Inflammatory macrophage treated with lipopolysaccharide for 1 hour (primary cell): ENCODE measurements around the gene PPFIA3.
"Not testable (repeated sequence)": the region's sequence is repeated elsewhere in the genome, so short reads cannot be mapped to it uniquely, and the experiment has no call there.

Experiments
- DNase-seq, 2 donors: peaks; one replicate each; pipeline ENCODE4 v3.0.0-alpha.2; 2020 to 2022

The PPFIA3 gene

GRCh38 chr19:49150106-49150943 is 31.0 kb downstream of the PPFIA3 start:
- peak; percentile 44 to 58 for DNase-seq

GRCh38 chr19:49150944-49151243 is 31.6 kb downstream of the PPFIA3 start:
- DNase-seq = no peak

- DNase-seq = peak in 1 of 2 donors; percentile 30
Observed at GRCh38 chr19:49151267-49152118, 32.1 kb downstream of the PPFIA3 start.

DNA sequence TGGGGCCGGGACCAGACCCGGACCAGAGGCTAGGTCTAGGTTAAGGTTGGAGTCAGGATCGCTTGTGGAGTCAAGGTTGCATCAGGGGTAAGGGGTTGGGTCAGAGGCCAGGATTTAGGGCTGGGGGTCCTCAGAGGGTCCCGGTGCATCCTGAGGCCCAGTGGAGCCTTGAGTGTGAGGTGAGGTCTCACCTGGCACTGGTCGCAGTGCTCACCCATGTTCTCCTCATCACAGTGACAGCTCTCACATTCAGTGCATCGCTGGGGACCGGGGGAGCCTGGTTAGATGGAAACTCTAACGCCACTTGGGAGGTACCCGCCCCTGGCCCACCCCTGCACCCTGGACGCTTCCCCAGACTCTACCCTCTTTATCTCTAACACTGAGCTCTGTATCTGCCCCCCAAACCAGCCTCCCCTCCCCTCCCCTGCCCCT is 32.8 kb downstream of the PPFIA3 start:
- DNase-seq = no peak

DNA sequence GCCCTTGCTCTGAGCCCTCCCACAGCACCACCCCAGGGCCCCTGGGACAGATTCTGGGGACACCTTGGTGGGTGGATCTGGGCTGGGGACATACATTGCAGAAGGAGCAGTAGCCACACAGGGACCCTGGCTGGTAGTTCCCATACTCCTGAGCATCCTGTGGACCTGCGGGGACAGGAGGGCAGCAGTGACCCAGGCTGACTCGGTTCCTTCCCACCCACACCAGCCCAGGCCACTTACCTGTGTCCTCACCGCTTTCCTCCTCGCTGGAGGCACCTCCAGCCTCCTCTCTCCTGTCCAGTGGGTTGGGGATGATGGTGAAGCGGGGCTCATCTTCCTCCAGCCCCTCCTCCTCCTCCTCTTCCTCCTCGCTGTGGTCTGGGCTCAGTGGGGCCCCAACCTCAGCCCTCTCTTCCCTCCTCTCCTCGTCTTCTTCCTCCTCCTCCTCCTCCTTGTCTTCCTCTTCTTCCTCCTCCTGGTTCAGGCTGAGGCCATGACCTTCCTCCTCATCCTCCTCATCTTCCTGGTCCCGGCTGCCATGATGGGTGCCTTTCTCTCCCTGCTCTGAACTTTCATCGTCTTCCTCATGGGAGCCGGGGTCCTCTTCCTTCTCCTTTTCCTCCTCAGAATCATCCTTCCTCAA is 33.9 kb downstream of the PPFIA3 start:
- no peak for DNase-seq

DNA sequence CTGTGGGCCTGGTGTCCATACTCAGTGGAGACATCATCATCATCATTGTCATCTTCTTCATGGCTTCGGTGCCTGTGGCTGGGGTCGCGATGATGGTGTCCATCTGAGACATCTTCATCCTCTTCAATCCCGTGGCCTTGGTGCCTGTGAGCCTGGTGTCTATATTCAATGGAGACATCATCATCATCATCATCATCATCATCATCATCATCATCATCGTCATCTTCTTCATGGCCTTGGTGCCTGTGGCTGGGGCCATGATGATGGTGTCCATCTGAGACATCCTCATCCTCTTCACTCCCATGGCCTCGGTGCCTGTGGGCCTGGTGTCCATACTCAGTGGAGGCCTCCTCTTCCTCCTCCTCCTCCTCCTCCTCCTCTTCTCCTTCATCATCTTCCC is 34.9 kb downstream of the PPFIA3 start:
- no peak for DNase-seq

- DNase-seq = no peak
Observed at GRCh38 chr19:49155005-49155819, 35.9 kb downstream of the PPFIA3 start, which contains the start of gene HRC. HRC (minus strand) TSS chr19:49155396; CDS start chr19:49155237, 159 bp downstream.

- no peak for DNase-seq
Observed at GRCh38 chr19:49155820-49156346, 36.5 kb downstream of the PPFIA3 start.

DNA sequence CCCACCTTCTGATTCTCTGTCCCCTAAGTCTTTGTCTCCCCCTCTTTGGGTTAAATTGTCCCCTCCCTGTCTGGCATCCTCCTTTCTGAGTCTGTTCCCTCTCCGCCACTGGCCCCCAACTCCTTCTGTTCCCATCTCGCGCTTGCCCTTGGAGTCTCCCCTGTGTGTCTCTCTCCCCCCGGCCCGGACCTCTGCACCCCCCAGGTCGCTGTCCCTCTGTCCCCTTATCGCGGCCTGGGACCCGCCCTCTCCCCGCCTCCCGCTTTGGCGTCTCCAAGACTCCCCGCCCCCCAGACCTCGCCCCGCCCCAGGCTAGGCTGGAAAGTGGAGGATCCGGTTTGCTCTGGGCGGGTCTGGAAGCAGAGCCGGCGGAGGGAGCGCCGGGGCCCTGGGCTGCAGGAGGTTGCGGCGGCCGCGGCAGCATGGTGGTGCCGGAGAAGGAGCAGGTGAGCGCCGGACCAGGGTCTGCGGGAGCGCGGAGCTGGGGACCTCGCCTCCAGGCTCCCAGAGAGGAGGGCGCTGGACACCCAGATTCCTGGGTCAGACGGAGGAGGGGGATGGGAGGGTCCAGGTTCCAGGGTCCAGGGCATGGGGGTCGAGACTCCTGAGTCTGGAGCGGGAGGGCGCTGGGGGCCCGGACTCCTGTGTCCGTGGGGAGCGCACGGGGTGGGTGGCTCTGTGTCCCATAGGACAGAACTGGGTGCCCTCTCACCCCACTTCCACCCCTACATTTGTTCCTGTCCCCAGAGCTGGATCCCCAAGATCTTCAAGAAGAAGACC is 38.3 kb downstream of the PPFIA3 start, which contains the start of gene TRPM4:
TSS of gene TRPM4 (plus strand) at position 348 of the 780 bp plus-strand sequence. CDS start at position 423, 75 bp downstream.
- peak; percentile 65 to 83 for DNase-seq

- DNase-seq = no peak
Observed at GRCh38 chr19:49160450-49161189, 41.3 kb downstream of the PPFIA3 start.

GRCh38 chr19:49161987-49162386 is 42.6 kb downstream of the PPFIA3 start:
- no peak for DNase-seq

- DNase-seq = no peak
Observed at GRCh38 chr19:49165111-49165750, 45.9 kb downstream of the PPFIA3 start.

DNA sequence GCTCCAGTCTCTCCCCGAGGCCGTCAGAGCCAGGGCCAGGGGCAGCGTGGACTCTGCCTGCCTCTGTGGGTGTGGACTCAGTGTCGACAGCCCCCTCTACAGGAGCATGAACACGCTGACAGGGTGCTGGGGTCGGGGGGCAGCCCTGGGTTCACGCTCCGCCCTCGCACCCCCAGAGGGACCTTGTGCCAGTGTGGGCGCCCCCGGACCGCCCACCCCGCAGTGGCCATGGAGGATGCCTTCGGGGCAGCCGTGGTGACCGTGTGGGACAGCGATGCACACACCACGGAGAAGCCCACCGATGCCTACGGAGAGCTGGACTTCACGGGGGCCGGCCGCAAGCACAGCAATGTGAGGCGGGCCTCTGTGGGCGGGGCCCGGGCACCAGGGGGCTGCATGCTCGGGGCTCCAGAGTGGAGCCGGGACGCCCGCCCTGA is 46.5 kb downstream of the PPFIA3 start:
- no peak for DNase-seq

DNA sequence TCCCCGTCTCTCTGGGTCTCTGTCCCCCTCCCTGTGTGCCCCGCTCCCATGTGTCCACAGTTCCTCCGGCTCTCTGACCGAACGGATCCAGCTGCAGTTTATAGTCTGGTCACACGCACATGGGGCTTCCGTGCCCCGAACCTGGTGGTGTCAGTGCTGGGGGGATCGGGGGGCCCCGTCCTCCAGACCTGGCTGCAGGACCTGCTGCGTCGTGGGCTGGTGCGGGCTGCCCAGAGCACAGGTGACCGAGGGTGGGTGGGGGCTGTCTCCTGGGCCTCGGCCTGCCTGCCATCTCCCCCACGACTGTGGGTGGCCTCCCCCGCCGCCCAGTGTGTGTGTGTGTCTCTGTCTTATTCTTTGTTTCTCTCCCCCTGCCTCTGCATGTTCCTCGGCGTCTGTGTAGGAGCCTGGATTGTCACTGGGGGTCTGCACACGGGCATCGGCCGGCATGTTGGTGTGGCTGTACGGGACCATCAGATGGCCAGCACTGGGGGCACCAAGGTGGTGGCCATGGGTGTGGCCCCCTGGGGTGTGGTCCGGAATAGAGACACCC is 48.6 kb downstream of the PPFIA3 start:
- no peak for DNase-seq

DNA sequence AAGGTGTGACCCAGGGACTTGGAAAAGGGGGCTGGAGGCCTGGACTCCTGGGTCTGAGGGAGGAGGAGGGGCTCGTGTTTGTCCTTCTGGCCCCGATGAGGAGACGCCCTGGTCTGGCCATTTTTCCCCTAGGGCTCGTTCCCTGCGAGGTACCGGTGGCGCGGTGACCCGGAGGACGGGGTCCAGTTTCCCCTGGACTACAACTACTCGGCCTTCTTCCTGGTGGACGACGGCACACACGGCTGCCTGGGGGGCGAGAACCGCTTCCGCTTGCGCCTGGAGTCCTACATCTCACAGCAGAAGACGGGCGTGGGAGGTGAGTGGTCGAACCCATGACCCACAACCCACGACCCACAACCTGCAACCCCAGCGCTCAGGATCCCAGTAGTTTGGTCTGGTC is 49.1 kb downstream of the PPFIA3 start:
- DNase-seq = no peak

DNA sequence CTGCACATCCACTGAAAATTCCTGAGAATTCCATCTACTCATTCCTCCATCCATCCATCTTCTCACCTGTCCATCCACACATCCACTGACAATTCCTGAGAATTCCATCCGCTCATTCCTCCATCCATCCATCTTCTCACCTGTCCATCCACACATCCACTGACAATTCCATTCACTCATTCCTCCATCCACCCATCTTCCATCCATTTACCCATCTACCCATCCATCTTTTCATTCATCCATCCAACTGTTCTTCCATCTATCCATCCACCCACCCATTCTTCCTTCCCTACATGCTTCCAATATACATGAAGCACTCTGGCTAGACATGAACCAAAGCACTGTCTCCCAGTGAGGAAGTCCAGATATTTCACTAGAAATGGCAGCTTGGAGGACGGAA is 53.9 kb downstream of the PPFIA3 start:
- no peak for DNase-seq

DNA sequence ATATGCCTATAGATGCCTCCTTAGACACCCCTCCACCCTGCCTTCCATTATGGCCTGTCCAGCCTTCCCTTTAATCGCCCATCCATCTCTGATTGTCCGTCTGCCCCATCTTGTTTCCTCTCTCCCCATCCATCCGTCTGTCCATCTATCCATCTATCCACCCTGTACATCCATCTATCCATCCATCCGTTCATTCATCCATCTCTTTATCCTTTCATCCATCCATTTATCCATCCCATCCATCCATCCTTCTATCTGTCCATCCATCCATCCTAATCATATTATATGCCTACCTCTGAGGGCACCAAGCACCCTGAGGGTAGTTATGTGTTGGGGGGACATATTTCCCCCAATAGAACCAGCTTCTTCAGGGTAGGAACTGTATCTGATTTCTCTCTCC is 61.3 kb downstream of the PPFIA3 start:
- DNase-seq = no peak

GRCh38 chr19:49182010-49182847 is 62.9 kb downstream of the PPFIA3 start:
- not testable (repeated sequence) for DNase-seq
